IMR-90 (cell line): ENCODE measurements around the gene TRPM3. TPM values are rescaled to one million over a fixed set of nuclear protein-coding genes. Genes with fewer than 3 reads are reported as not detected.

ENCODE experiments used
- ATAC-seq: fragments of 200-7000 bp; cut with Tn5 transposase; 2 replicates; pipeline ENCODE4 v1.9.1; 2020; ENCODE audit warnings: low read depth, mild to moderate bottlenecking, moderate library complexity
- BruUV-seq: library from RNA; stranded (reverse); fragments of 400-500 nt; replicated peaks from 2 replicates; lab custom pipeline; 2021; lab: Mats Ljungman, UMichigan
- CTCF ChIA-PET: fragments of 300-600 bp; formaldehyde crosslinking; extraction: SDS; loops from one replicate; lab custom pipeline; 2021; ENCODE audit warnings: antibody characterized with exemption; lab: Yijun Ruan, JAX
- POLR2A ChIA-PET: fragments of 300-600 bp; sonication (Branson Sonifier 250); formaldehyde crosslinking; loops from one replicate; lab custom pipeline; 2022; ENCODE audit warnings: antibody characterized with exemption; ENCODE audit not compliant: unreplicated experiment; lab: Charles Lee
- DNase-seq: peaks from one replicate; pipeline ENCODE4 v3.0.0; 2013
- H2AFZ ChIP-seq: replicated peaks from 2 replicates; pipeline ENCODE3; 2013; ENCODE audit warnings: low read length, mild to moderate bottlenecking; ENCODE audit not compliant: poor library complexity
- H2AK5ac ChIP-seq: 2 replicates; pipeline ENCODE4 v1.6.1; 2013; ENCODE audit warnings: low read depth, low read length, inconsistent platforms
- H2AK9ac ChIP-seq: replicated peaks from 2 replicates; pipeline ENCODE3; 2013; ENCODE audit warnings: mild to moderate bottlenecking, low read depth, low read length, moderate library complexity; ENCODE audit not compliant: poor library complexity
- H2BK120ac ChIP-seq: 2 replicates; pipeline ENCODE4 v1.6.1; 2013; ENCODE audit warnings: low read depth, low read length, inconsistent platforms
- H2BK15ac ChIP-seq: 3 replicates; pipeline ENCODE4 v1.6.1; 2013; ENCODE audit warnings: low read depth, low read length, inconsistent platforms
- H2BK20ac ChIP-seq: 2 replicates; pipeline ENCODE4 v1.6.1; 2013; ENCODE audit warnings: low read depth, mild to moderate bottlenecking, inconsistent platforms, low read length, moderate library complexity
- H2BK5ac ChIP-seq: 2 replicates; pipeline ENCODE4 v1.6.1; 2013; ENCODE audit warnings: mild to moderate bottlenecking, low read depth, low read length, inconsistent platforms; ENCODE audit not compliant: poor library complexity, severe bottlenecking
- H3K14ac ChIP-seq: replicated peaks from 2 replicates; pipeline ENCODE4 v1.6.1; 2013; ENCODE audit warnings: low read depth, low read length, inconsistent platforms
- H3K18ac ChIP-seq: 2 replicates; pipeline ENCODE4 v1.6.1; 2013; ENCODE audit warnings: low read depth, low read length, control low read depth
- H3K23ac ChIP-seq: 2 replicates; pipeline ENCODE4 v1.6.1; 2013; ENCODE audit warnings: low read depth, low read length, inconsistent platforms
- H3K27ac ChIP-seq: 2 replicates; pipeline ENCODE4 v1.5.1; 2013; ENCODE audit warnings: mild to moderate bottlenecking, control low read depth, low read length; ENCODE audit not compliant: insufficient read depth
- H3K27me3 ChIP-seq: 2 replicates; pipeline ENCODE4 v1.6.1; 2013; ENCODE audit warnings: low read length; ENCODE audit not compliant: control insufficient read depth, insufficient read depth
- H3K36me3 ChIP-seq: 2 replicates; pipeline ENCODE4 v1.6.1; 2013; ENCODE audit warnings: low read length, mixed read lengths; ENCODE audit not compliant: control insufficient read depth, insufficient read depth
- H3K4ac ChIP-seq: 2 replicates; pipeline ENCODE4 v1.6.1; 2013; ENCODE audit warnings: low read depth, low read length, inconsistent platforms
- H3K4me1 ChIP-seq: 2 replicates; pipeline ENCODE4 v1.6.1; 2013; ENCODE audit warnings: low read length, mixed read lengths; ENCODE audit not compliant: control insufficient read depth, insufficient read depth
- H3K4me2 ChIP-seq: 2 replicates; pipeline ENCODE4 v1.6.1; 2013; ENCODE audit warnings: low read depth, mild to moderate bottlenecking, control low read depth, low read length, moderate library complexity
- H3K4me3 ChIP-seq: 2 replicates; pipeline ENCODE4 v1.5.1; 2013; ENCODE audit warnings: low read depth, mild to moderate bottlenecking, control low read depth, low read length, moderate library complexity; ENCODE audit not compliant: insufficient read depth
- H3K56ac ChIP-seq: 2 replicates; pipeline ENCODE4 v1.6.1; 2013; ENCODE audit warnings: low read length, inconsistent platforms; ENCODE audit not compliant: insufficient read depth; ENCODE audit errors: extremely low read depth
- H3K79me1 ChIP-seq, 2 experiments: 2 replicates each; pipeline ENCODE4 v1.6.1; 2013; ENCODE audit warnings: low read length in 2 of 2, inconsistent platforms in 1 of 2, low read depth in 1 of 2
- H3K9ac ChIP-seq: 2 replicates; pipeline ENCODE4 v1.6.1; 2013; ENCODE audit warnings: low read depth, low read length, control low read depth
- H3K9me1 ChIP-seq: 2 replicates; pipeline ENCODE4 v1.6.1; 2013; ENCODE audit warnings: low read length, inconsistent platforms; ENCODE audit not compliant: insufficient read depth
- H3K9me3 ChIP-seq: 2 replicates; pipeline ENCODE4 v1.6.1; 2013; ENCODE audit warnings: low read length; ENCODE audit not compliant: control insufficient read depth, insufficient read depth
- H4K20me1 ChIP-seq: 2 replicates; pipeline ENCODE4 v1.6.1; 2013; ENCODE audit warnings: low read length, inconsistent platforms; ENCODE audit not compliant: insufficient read depth
- H4K5ac ChIP-seq: 2 replicates; pipeline ENCODE4 v1.6.1; 2013; ENCODE audit warnings: mild to moderate bottlenecking, low read depth, low read length, control low read depth
- H4K8ac ChIP-seq, 2 experiments: 2 replicates each; pipeline ENCODE4 v1.6.1; 2013; ENCODE audit warnings: low read depth in 2 of 2, low read length in 2 of 2, control low read depth in 1 of 2, inconsistent platforms in 1 of 2
- H4K91ac ChIP-seq: 2 replicates; pipeline ENCODE4 v1.6.1; 2013; ENCODE audit warnings: low read depth, low read length, inconsistent platforms; ENCODE audit not compliant: insufficient read depth
- BHLHE40 ChIP-seq: fragments of 150-350 bp; IDR thresholded peaks from 2 replicates; pipeline ENCODE4 v1.6.1; 2016; ENCODE audit warnings: mild to moderate bottlenecking, low read depth, low read length
- CHD1 ChIP-seq: IDR thresholded peaks from 2 replicates; pipeline ENCODE4 v1.6.1; 2012; ENCODE audit warnings: low read depth, low read length, improper control_type of control experiment
- CTCF ChIP-seq: conservative IDR thresholded peaks from 2 replicates; pipeline ENCODE4 v1.5.1; 2012; ENCODE audit warnings: mild to moderate bottlenecking, low read depth, low read length, improper control_type of control experiment
- MAFK ChIP-seq: IDR thresholded peaks from 2 replicates; pipeline ENCODE4 v1.6.1; 2012; ENCODE audit warnings: low read depth, low read length, improper control_type of control experiment
- MAZ ChIP-seq: IDR thresholded peaks from 2 replicates; pipeline ENCODE4 v1.6.1; 2012; ENCODE audit warnings: low read depth, mild to moderate bottlenecking, low read length, improper control_type of control experiment, moderate library complexity, borderline replicate concordance
- RAD21 ChIP-seq: IDR thresholded peaks from 2 replicates; pipeline ENCODE4 v1.6.1; 2012; ENCODE audit warnings: low read length, improper control_type of control experiment
- RCOR1 ChIP-seq: IDR thresholded peaks from 2 replicates; pipeline ENCODE4 v1.6.1; 2012; ENCODE audit warnings: mild to moderate bottlenecking, low read length, improper control_type of control experiment; ENCODE audit not compliant: insufficient replicate concordance
- RFX5 ChIP-seq: IDR thresholded peaks from 2 replicates; pipeline ENCODE4 v1.8.0; 2012; ENCODE audit warnings: low read depth, mild to moderate bottlenecking, low read length, moderate library complexity
- SMC3 ChIP-seq: fragments of 150-350 bp; IDR thresholded peaks from 2 replicates; pipeline ENCODE4 v1.6.1; 2016; ENCODE audit warnings: low read depth, mild to moderate bottlenecking, antibody characterized with exemption, low read length, moderate library complexity
- WGBS, 2 experiments: methylation state at CpG; one replicate each; pipeline versions ENCODE4 v1.1.5 to v1.1.7; 2013; ENCODE audit warnings: missing lambda C conversion rate in 2 of 2; ENCODE audit not compliant: insufficient read length in 1 of 2; ENCODE audit errors: extremely low coverage in 2 of 2; 5-methylcytosine and 5-hydroxymethylcytosine counted together
- dilution Hi-C: fragments of 300-500 bp; cut with HindIII; formaldehyde crosslinking; loops from one replicate; pipeline ENCODE4 v1.14.3; 2018; ENCODE audit warnings: low sequenced_read_pairs; ENCODE audit not compliant: unreplicated experiment
- in situ Hi-C: fragments of 300-500 bp; cut with MboI; formaldehyde crosslinking; loops from 3 replicates; pipeline ENCODE4 v1.14.3; 2019; ENCODE audit warnings: low sequenced_read_pairs, inconsistent platforms, mixed read lengths
- intact Hi-C: fragments of 100-400 bp; cut with micrococcal nuclease; formaldehyde crosslinking; loops from 2 replicates; pipeline ENCODE4 v1.10.0; 2022
- polyA plus RNA-seq, 3 experiments: library from polyadenylated mRNA; depleted of rRNA; stranded (reverse); fragments of >200 nt; gene quantifications; 2 replicates each; pipeline ENCODE4 v1.2.3, GENCODE V29; 2012; ENCODE audit warnings: low replicate concordance in 1 of 3
- total RNA-seq: library from RNA; depleted of rRNA; stranded (reverse); fragments of >200 nt; gene quantifications from 2 replicates; pipeline ENCODE4 v1.2.3, GENCODE V29; 2012
- TF ChIP-seq, protein P1 (sequence below): fragments of 150-350 bp; IDR thresholded peaks from 2 replicates; pipeline ENCODE4 v1.6.1; 2016; ENCODE audit warnings: low read depth, mild to moderate bottlenecking, low read length, moderate library complexity, borderline replicate concordance
- TF ChIP-seq, protein P2 (sequence below): fragments of 150-350 bp; IDR thresholded peaks from 2 replicates; pipeline ENCODE4 v1.6.1; 2017; ENCODE audit warnings: mild to moderate bottlenecking, antibody characterized with exemption, low read length, low read depth

TRPM3 gene
- total and polyA plus RNA-seq, 2 of the 4 experiments (the other 2 are of a cell fraction): not detected

GRCh38 chr9:71147368-71147767, 25.9 kb upstream of the TRPM3 start:
- Histone ChIP-seq H4K20me1 (no peaks in the 10 kb centered on the region), H4K8ac (no peak overlapping the region), H3K79me1 (no peaks in the 10 kb centered on the region), H3K27me3 (no peaks in the 10 kb centered on the region), H2BK15ac (no peak overlapping the region), H2AK9ac (no peak overlapping the region), H2BK5ac (no peak overlapping the region), H3K56ac (no peak overlapping the region), H2AFZ (no peak overlapping the region), H3K4me1 (no peaks in the 10 kb centered on the region), H3K9me1 (no peaks in the 10 kb centered on the region), H3K23ac (no peak overlapping the region), H3K14ac (no peak overlapping the region), H3K18ac (no peak overlapping the region), H2BK20ac (no peak overlapping the region), H2BK120ac (no peak overlapping the region), H3K4me3 (no peak overlapping the region), H4K5ac (no peak overlapping the region), H4K91ac (no peak overlapping the region), H3K36me3 (no peaks in the 10 kb centered on the region), H2AK5ac (no peak overlapping the region), H3K4me2 (no peak overlapping the region), H3K4ac (no peak overlapping the region), H3K27ac (no peak overlapping the region), H3K9me3 (no peaks in the 10 kb centered on the region), H3K9ac (no peak overlapping the region)
- WGBS, 2 experiments: no CpG with 5 or more reads among the region's 2 CpGs
- CTCF ChIA-PET: no interaction called here
- no peak for DNase-seq
- intact Hi-C loops: loop anchor here (5.0 kb wide), 1 partner anchor 220 kb away; no protein-coding TSS in a partner anchor
- dilution Hi-C loops: no loop called here
- TF ChIP-seq CHD1 (no peak), SMC3 (no peak), RCOR1 (no peak), RAD21 (no peak), CTCF (no peak), MAFK (no peak), RFX5 (no peak), BHLHE40 (no peak), MAZ (no peak)
- TF ChIP-seq, protein P1, sequence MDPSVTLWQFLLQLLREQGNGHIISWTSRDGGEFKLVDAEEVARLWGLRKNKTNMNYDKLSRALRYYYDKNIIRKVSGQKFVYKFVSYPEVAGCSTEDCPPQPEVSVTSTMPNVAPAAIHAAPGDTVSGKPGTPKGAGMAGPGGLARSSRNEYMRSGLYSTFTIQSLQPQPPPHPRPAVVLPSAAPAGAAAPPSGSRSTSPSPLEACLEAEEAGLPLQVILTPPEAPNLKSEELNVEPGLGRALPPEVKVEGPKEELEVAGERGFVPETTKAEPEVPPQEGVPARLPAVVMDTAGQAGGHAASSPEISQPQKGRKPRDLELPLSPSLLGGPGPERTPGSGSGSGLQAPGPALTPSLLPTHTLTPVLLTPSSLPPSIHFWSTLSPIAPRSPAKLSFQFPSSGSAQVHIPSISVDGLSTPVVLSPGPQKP: no peak
- TF ChIP-seq, protein P2, sequence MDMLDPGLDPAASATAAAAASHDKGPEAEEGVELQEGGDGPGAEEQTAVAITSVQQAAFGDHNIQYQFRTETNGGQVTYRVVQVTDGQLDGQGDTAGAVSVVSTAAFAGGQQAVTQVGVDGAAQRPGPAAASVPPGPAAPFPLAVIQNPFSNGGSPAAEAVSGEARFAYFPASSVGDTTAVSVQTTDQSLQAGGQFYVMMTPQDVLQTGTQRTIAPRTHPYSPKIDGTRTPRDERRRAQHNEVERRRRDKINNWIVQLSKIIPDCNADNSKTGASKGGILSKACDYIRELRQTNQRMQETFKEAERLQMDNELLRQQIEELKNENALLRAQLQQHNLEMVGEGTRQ: no peak
- BruUV-seq: no TSS peak
- in situ Hi-C loops: no loop called here
- no peak for ATAC-seq
- POLR2A ChIA-PET: no interaction called here
